ENCODE results near the gene ARHGEF3.

ARHGEF3 gene

GRCh38 chr3:56769116-56769707 lies 32.5 kb downstream of the ARHGEF3 start:
- H3K27ac ChIP-seq, result no peak overlapping the region
- TF ChIP-seq CTCF (IDR thresholded peaks at IDR 0.05), result no peak
- no peak for TF ChIP-seq ZFX (IDR thresholded peaks at IDR 0.05; ENCODE audit: borderline replicate concordance)

- no peak overlapping the region for H3K27ac ChIP-seq
- no peak for TF ChIP-seq CTCF (IDR thresholded peaks at IDR 0.05)
- TF ChIP-seq ZFX (IDR thresholded peaks at IDR 0.05; ENCODE audit: borderline replicate concordance), result no peak
Observed at GRCh38 chr3:56764904-56765547, 36.7 kb downstream of the ARHGEF3 start.

- no peak overlapping the region for H3K27ac ChIP-seq
- no peak for TF ChIP-seq CTCF (IDR thresholded peaks at IDR 0.05)
- TF ChIP-seq ZFX (IDR thresholded peaks at IDR 0.05; ENCODE audit: borderline replicate concordance), result no peak
Observed at GRCh38 chr3:56764184-56764583, 37.6 kb downstream of the ARHGEF3 start.

GRCh38 chr3:56763233-56763632 lies 38.5 kb downstream of the ARHGEF3 start:
- no peak overlapping the region for H3K27ac ChIP-seq
- TF ChIP-seq CTCF (IDR thresholded peaks at IDR 0.05) (no peak), ZFX (IDR thresholded peaks at IDR 0.05; ENCODE audit: borderline replicate concordance) (no peak)

- no peak for TF ChIP-seq CTCF (IDR thresholded peaks at IDR 0.05)
- TF ChIP-seq ZFX (IDR thresholded peaks at IDR 0.05; ENCODE audit: borderline replicate concordance), result no peak
- no peak overlapping the region for H3K27ac ChIP-seq
Observed at GRCh38 chr3:56762718-56763117, 39.0 kb downstream of the ARHGEF3 start.

GRCh38 chr3:56761887-56762651 lies 39.7 kb downstream of the ARHGEF3 start:
- no peak overlapping the region for H3K27ac ChIP-seq
- no peak for TF ChIP-seq ZFX (IDR thresholded peaks at IDR 0.05; ENCODE audit: borderline replicate concordance)
- no peak for TF ChIP-seq CTCF (IDR thresholded peaks at IDR 0.05)

GRCh38 chr3:56761023-56761422 lies 40.7 kb downstream of the ARHGEF3 start:
- TF ChIP-seq CTCF (IDR thresholded peaks at IDR 0.05) (no peak), ZFX (IDR thresholded peaks at IDR 0.05; ENCODE audit: borderline replicate concordance) (no peak)
- H3K27ac ChIP-seq, result no peak overlapping the region
